Stimulated activated CD8-positive, alpha-beta memory T cell treated with anti-CD3 and anti-CD28 coated beads, Interleukin-4, amount 100 ng/mL, for 1 hour (primary cell): ENCODE data around the gene ZNG1B.
"Not testable (repeated sequence)": the region's sequence is repeated elsewhere in the genome, so short reads cannot be mapped to it uniquely, and the experiment has no call there.

Experiments used
- DNase-seq, 2 donors: peaks; one replicate each; pipeline ENCODE4 v3.0.0-alpha.2; 2020; ENCODE audit warnings: low read depth in 2 of 2, low spot score in 1 of 2

The ZNG1B gene

DNA sequence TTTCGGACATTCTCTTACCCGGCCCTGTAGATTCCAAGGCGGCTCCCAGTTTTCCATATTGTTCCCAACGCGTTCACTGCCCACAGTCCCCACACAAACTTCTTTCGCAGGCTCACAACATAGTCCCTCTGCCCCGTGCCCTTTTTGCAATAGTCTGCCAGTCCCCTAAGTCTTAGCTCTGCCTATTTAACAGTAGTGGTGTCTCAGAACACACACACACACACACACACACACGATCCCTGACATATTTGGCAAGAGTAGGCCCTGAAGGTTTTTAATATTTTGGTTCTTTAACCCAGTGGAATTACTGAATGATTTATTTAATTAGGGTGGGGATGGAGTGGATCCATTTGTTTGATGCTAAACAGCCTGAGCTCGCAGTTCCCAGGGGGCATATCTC, 105.0 kb downstream of the ZNG1B start:
- DNase-seq: not testable (repeated sequence)
